HuH-7.5 (cell line): ENCODE results near the gene RAD51D.
"Not testable (repeated sequence)": the region's sequence is repeated elsewhere in the genome, so short reads cannot be mapped to it uniquely, and the experiment has no call there.

Experiments
- DNase-seq: peaks from one replicate; pipeline ENCODE4 v3.0.0; 2011; ENCODE audit warnings: low spot score

The RAD51D gene

DNA sequence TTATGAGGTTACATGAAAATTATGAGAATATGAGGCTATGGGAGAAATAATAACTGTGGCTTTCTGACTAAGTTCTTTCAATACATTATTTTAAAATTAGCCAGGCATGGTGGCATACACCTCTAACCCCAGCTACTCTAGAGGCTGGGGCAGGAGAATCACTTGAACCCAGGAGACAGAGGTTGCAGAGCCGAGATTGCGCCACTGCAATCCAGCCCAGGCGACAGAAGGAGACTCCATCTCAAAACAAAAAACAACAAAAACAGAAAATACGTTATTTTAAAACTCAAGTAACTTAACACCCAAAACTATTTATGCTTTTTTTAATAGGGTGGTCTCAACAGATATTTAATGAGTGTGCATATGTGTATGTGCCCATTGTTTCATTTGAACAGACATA lies 53.8 kb downstream of the RAD51D start:
- DNase-seq = no peak

DNA sequence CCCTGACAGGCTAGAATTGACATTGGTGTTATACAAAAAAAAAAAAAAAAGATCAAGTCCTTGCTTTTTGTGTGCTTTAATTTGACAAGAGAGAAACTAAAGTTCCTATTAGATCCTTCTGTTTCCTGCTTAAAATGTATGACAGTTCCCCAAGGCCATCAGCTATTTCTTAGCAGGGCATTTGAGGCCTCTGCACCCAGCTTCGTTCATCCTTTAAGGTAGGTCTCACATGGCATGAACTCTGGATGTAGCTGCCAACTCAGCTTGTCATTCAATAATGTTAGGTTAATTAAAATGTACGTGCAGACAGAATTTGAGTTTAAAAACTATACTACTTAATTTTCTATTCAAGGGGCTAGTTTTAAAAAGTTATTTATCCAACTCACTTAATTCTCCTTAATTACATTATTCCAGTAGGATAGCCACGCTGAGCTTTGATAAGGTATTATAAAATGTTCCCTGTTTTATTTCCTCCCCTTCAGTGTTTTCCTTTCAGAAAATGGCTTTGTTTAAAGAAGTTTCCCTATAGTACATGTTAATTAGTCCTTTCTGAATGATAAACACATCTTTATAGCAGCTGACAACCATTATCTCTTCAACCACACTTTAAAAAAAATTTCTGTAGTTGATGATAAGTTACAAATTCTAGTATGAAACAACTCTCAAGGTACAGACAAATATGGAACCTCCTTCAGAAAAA lies 55.0 kb downstream of the RAD51D start:
- DNase-seq = no peak

DNA sequence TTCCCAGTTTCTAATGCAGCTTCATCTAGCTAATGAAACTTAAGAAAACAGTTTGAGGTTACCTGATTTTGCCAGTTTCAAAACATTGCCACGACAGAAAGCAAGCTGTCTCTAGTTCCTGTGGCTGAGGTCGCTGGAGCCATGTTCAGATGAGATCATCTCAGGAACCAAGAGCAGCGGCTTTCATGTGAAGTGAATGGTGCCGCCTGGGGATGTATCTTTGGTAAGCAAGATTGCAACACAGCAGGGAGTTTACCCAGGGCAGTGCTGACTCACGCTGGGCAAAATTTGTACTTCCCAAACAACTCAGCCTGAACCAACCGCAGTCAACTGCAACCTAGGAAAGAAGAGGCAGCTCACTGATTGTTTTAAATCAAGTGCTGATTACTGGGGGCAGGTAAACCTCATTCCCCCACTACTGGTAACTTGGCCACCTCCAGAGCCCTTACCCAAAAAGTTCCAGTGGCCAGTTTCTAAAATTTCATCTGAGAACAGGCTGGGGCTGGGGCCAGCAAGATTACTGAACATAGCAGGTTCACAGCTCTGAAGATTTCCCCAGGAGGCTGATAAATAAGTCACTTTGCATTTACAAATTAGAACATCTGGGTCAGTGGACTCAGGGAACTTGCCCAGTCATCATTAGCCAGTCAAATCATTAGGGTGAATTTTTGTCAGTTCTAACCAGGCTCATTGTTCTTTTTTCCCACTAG lies 56.0 kb downstream of the RAD51D start, which contains the start of gene RFFL:
Gene RFFL, minus strand, starts transcription at position 194 of the 710 bp plus-strand sequence. CDS start 37,154 bp downstream, outside the sequence.
- DNase-seq = peak; percentile 74

DNA sequence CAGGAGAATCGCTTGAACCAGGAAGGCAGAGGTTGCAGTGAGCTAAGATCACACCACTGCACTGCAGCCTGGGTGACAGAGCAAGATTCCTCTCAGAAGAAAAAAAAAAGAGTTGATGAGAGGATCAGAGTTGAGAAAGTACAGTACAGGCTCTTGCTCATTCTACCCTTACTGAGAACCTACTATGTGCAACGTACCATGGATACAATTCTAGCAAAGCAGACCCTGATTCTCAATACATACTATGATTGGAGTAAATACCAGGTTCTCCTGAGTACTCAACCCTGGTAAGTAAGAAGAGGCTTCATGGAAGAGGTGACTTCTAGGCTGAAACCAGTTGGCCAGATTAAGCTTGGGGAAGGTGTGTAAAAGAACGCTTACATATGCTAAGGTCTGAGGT lies 57.4 kb downstream of the RAD51D start:
- DNase-seq = no peak

DNA sequence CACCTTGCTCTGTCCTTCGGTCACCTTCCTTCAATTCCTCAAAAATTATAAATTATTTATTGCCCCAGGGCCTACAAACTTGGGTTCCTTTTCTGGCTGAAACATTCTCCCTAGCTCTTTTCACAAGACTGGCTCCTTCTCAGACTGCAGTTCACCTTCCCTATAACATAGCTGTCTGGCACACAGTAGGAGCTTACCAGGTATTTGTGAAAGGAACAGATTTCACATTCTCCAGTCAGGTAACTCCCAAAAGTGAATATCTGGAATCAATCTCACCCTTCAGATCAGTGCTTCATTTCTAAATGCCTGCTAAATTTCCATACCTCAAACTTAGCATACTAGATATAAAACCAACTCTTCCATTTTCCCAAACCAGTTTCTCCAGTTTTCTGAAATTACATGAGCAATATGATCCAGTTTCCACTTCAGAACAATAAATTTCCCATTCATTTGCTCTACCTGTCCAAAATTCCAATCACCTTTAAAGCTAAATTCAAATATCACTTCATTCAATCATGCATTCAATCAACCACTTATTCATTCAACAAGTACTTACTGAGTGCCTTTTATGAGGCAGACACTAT lies 62.2 kb downstream of the RAD51D start:
- no peak for DNase-seq

DNA sequence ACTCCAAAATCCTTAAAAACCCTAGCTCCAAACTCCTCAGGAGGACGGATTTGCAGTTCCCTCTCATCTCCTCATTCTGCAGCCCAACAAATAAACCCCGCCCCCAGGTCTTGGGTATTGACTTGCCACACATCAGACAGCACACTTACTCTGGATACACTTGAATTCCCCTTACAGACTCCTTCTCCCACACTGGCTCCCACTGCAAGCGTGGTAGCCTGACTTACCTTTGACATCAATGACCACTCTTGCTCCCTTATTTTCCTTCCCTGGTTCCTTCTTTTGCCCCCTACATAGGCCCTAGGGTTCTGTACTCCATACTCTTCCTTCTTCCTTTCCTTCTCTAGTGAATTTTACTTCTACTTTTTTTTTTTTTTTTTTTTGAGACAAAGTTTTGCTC lies 63.6 kb downstream of the RAD51D start:
- no peak for DNase-seq

DNA sequence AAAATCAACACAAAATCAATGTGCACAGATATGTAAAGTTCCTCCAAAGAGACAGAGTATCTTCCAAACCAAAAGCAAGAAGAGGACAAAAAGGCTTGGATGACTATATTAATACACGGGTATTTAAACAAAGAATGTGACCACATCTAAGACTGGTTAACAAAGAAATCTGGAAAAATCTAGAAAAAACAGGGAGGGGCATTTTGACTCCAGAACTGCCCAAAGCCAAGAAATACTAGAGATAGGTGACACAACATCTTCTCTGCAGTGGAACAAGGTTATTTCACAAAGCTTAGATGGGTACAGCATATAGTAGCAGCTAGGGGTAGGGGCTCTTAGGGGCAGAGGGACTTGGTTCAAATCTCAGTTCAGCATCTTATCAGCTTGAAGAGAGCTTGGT lies 66.5 kb downstream of the RAD51D start:
- DNase-seq = no peak

DNA sequence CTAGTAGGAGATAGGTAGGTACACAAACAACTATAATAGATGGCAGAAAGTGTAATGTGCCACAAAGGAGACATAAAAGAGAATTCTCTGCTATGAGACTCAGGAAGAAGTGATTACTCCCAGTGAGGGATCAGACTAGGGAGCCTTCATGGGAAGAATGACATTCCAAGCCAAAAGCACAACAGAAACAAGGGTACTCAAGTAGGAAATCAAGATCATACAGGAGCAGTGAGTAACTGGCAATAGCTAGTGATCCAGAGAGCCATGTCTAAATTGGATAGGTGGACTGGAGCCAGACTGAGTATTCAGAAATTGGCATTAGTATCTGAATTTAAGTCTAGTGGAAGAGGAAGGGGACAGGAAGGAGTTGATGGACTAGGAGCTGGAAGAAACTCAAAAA lies 66.9 kb downstream of the RAD51D start:
- DNase-seq = no peak

DNA sequence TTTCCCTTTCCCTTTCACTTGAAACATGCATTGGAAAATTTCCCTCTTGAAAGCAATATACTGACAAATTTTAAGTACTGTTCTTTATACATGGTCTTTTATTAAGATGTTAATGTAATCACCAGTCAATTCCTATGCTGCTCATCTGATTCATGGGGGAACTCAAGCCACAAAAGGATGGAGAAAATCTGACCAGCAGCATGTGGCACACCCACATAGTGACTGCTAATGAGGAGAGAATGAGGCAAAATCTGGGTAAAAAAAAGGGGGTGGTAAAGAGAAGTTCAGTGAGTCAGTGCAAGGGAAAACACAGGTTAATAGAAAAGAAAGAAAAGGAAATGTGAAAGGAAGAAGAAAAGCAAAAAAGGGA lies 67.4 kb downstream of the RAD51D start:
- no peak for DNase-seq

DNA sequence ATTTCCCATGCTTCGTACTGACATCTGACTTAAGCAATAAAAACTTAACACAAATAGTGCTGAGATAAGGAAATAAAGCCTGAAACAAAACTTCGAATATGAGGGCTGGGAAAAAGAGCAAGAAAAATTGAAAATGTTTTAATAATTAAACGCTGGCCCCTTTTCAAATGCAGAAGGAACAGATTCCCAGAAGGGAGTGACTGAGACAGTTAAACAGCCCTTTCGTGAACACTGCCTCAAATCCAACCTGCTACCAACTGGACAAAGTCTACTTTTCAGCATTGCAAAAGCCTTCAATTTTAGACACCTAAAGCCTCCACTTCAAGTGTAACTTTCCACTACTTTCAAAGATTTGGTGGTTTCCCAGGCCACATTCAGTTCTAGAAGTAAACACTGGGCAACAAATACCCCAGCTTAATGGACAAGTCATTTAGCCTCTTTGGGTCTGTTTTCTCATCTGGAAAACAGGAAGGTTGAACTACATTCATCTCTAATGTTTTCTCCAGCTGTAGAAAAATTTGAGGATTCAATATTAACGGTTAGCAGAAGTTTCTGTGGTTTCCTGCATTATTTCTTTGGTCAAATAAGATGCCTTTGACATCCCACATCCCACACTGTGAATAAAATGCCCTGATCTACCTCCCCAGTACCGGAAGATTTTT lies 68.0 kb downstream of the RAD51D start:
- no peak for DNase-seq

DNA sequence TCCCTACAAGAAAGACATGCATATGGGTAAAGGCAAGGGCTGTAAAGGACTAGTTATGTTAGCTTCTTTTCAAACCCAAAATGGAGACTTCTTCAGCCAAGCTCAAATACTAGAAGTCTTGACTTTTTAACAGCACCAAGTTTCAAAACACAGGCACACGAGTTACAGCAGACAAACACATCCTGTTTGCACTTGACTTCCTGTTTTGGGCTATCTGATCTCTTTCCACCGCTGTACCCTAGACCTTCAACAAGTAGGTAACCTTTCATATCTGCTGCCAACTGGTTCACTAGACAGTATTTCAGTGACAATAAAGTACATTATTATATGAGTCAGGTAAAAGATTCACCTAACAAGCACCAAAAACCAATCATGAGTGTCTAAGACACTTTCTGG lies 68.5 kb downstream of the RAD51D start:
- no peak for DNase-seq

DNA sequence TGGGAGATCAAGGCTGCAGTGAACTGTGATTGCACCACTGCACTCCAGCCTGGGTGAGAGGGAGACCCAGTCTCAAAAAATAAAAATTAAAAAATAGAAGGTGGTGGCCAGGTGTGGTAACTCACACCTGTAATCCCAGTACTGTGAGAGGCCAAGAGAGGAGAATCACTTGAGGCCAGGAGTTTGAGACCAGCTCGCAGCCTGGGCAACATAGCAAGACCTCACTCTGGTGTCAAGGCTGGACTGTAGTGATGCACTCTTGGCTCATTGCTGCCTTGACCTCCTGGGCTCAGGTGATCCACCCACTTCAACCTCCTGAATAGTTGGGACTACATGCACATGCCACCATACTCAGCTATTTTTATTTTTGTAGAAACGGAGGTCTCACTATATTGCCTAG lies 69.5 kb downstream of the RAD51D start:
- no peak for DNase-seq

DNA sequence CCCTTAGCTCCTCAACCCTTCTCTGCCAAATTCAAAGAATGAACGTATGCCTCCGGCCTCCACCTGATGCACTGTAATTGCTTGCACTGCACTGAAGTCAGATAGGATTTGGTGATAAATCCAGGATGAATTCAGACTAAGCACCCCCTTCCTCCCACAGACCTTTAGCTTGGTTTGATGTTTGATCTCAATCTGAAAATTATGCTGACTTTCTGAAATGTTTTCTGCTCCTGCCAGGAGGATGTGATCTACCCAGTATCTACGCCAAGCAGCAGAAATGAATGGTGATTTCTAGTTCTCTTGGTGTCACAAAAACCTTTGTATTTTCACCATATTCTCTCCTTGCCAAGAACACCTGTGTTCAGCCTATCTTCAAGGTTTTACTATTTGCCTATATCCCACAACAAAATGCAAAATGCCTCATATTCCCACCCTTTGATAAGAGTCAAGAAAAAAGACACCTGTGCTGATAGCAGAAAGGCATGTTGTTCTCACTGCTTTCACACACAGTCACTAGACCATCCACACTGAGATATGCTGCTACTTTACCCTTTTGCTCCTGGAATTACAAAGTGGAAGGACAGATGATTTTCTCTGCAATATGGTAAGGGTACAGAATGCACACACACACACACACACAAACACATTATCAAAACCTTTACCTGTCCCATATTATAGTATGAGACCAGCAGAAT lies 70.8 kb downstream of the RAD51D start:
- no peak for DNase-seq

DNA sequence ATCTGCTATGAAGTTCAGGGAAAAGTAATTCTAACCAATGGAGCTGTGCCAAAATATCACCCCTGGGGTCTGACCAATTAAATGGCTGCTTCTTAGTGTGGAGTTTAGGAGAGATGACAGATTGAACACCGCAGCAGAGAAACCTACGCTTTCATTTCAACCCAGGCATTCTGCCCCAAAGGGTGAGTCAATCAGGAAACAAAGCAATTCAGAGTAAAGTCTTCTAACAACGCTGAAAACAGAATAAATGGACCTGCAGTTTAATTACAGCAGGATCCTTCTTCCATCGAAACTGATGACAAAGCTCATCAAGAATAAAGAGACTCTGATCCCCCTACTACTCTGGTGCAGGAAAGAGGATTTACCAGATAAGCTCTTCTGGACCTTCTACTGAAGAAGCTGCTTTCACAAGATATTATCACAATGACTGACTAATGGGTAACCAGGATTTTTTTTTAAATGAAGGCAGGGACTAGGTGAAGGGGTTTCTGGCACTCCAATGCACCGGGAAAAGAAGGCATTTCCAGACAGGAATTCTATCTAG lies 72.8 kb downstream of the RAD51D start:
- DNase-seq = no peak

DNA sequence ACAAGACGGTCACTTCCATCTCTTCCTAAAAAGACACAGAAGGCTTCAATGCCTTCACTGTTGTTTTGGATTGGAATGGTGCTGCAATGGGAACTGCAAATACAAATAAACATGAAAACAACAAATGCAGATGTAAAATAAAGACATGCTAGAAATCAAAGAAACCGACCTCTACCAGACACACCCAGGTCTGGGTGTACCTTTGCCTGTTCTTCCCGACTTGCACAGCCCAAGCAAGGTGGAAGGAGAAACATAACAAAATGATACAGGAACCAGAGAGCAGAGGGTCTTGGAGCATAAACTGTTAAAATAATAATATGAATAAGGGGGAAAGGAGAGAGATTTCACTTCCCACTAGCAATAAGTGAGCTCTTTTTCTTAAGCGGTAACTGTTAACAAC lies 73.4 kb downstream of the RAD51D start:
- no peak for DNase-seq

DNA sequence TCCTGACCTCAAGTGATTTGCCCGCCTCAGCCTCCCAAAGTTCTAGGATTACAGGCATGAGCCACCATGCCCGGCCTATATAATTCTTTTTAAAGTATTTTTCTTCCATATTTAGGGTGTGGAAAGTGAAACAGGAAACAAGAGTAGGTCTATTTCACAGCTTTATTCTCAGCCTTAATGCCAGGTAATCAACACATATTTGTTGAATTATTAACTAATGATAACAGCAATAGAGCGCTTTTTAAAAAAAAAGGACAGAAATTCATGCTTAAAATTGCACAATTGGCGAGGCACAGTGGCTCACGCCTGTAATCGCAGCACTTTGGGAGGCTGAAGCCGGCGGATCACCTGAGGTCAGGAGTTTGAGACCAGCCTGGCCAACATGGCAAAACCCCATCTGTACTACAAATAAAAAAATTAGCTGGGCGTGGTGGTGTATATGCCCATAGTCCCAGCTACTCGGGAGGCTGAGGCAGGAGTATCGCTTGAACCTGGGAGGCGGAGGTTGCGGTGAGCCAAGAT lies 74.1 kb downstream of the RAD51D start:
- not testable (repeated sequence) for DNase-seq

DNA sequence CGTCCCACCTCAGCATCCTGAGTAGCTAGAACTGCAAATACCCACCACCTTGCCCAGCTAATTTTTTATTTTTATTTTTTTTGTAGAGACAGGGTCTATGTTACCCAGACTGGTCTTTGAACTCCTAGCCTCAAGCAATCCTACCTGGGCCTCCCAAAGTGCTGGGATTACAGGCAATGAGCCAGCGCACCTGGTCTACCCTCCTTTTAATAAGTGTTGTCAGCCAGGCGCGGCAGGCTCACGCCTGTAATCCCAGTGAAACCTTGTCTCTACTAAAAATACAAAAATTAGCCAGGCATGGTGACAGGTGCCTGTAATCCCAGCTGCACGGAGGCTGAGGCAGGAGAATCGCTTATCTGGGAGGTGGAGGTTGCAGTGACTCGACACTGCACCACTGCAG lies 75.5 kb downstream of the RAD51D start:
- no peak for DNase-seq
